ENCODE data around the gene RPN2. TPM values are rescaled to one million over a fixed set of nuclear protein-coding genes. Genes with fewer than 3 reads are reported as not detected.

The RPN2 gene
- total RNA-seq, 2 experiments from 2014 or later = 102 to 104 TPM

DNA sequence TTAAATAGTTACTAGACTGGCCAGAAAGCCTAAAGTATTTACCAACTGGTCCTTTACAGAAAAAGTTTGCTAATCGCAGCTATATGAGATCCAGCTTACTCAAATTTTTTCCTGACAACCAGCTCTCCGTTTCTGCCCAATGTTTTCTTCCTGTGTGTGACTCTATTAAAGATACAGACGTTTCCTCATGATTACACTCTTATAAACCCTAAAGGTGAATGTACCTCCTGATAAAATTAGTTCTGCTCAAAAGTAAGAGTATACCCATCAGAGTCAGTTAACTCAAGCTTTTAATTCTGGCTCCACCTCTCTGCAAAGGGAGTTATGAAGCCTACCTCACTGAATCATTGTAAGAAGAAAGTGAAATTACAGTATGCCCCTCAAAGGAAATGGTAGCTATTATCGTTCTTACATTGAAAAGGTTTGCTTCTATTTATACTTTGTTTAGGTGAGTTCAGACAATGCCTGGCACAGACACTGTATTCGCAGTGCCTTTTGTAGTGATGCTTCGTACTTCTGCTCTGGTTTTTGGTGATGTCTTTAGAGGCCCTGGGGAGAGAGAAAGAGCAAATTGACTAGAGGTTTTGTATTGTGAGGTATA is 10.4 kb downstream of the RPN2 start:
- DNase-seq = no peak
- H3K4me3 Mint-ChIP-seq = peak overlapping the region; percentile 38
- H3K4me1 Mint-ChIP-seq (ENCODE audit: low read depth) = peaks cover 67% of the 10 kb centered on the region
- peak overlapping the region; percentile 83 for H3K27ac Mint-ChIP-seq
- intact Hi-C loops (cut with micrococcal nuclease) = loop anchor here (1.0 to 5.0 kb wide), 2 partner anchors 11 to 182 kb away; no protein-coding TSS in a partner anchor
- peaks cover 46% of the 10 kb centered on the region for H3K36me3 Mint-ChIP-seq (ENCODE audit: low read depth)
- CTCF ChIA-PET = interaction anchor here (0.6 to 8.4 kb wide), 8 partner anchors 7 to 275 kb away, joined by 3 to 45 read pairs (median 8); partner anchors contain the start of genes MROH8 and RPN2
- H3K9me3 Mint-ChIP-seq = no peaks in the 10 kb centered on the region
- no peaks in the 10 kb centered on the region for H3K27me3 Mint-ChIP-seq (ENCODE audit: low read depth)

DNA sequence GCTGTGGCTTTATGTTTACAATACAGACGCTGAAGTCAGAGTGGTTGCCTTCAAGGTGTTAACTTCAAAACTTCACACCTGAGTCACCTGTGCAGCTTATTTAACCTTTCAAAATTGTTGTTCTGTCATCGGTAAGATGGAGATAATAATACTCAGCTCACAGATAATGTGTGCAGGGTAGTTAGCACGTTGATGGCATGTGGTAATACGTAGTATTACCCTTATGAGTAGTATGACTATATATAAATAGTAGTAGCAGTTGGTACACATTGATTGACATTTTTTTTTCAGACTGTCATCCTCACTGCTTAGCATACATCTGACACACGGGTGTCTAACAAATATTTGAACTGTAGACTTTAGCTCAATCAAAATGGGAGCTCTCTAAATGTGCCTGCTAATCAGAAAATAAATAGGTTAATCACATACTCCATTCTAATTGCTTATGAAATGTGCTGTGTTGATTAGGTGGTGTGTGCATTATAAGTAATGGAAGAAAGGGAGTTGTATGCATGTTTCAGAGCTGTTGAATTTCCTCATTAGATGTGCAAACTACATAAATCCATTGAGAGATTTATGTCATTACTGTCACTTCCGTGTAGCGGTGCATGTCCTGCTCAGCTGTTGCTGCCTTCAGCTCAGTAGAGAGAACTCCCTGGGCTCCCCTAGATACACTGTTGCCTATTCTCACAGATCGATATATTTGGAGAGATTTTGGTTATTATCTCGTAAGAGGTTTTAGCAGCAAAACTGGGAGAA is 11.4 kb downstream of the RPN2 start:
- intact Hi-C loops (cut with micrococcal nuclease) = loop anchor here (5.0 kb wide), 1 partner anchor 183 kb away; no protein-coding TSS in a partner anchor
- DNase-seq = no peak
- no peak overlapping the region for H3K4me3 Mint-ChIP-seq
- H3K27me3 Mint-ChIP-seq (ENCODE audit: low read depth) = no peaks in the 10 kb centered on the region
- CTCF ChIA-PET = interaction anchor here (0.8 to 8.4 kb wide), 7 partner anchors 8 to 274 kb away, joined by 3 to 45 read pairs (median 11); partner anchors contain the start of genes MROH8 and RPN2
- peak overlapping the region; percentile 83 for H3K27ac Mint-ChIP-seq
- no peaks in the 10 kb centered on the region for H3K9me3 Mint-ChIP-seq
- peaks cover 40% of the 10 kb centered on the region for H3K36me3 Mint-ChIP-seq (ENCODE audit: low read depth)
- H3K4me1 Mint-ChIP-seq (ENCODE audit: low read depth) = peaks cover 72% of the 10 kb centered on the region

DNA sequence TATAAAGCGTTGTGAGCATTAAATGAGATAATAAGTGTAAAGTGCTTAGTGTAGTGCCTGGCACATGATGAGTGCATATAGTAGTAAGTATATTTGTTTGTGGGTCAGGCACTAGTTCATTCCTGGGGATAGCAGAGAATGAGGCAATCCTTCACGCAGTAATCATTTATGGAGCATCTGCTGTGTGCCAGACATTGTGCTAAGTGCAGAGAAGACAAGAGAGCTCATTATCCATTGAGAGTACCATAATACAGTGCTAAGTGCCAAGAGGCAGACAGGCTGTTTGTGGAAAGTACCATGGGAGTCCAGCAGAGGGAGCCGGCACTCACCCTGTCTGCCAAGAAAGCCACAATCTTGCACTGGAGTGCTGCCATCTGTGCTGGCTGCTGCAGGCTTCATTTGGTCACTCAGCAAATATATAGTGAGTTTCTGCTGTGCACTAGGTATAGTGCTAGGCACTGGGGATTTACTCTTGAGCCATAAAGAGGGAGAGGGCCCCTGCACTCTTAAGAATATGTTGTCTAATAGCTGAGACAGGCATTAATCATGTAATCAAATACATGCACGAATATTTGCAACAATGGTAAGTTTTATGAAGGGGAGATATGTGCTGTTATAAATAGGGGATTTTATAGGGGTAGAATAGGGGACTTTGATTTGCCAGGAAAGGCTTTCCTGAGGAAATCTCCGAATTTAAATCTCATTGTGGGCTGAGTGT is 13.2 kb downstream of the RPN2 start:
- no peaks in the 10 kb centered on the region for H3K27me3 Mint-ChIP-seq (ENCODE audit: low read depth)
- intact Hi-C loops (cut with micrococcal nuclease) = loop anchor here (5.0 kb wide), 1 partner anchor 185 kb away; no protein-coding TSS in a partner anchor
- H3K36me3 Mint-ChIP-seq (ENCODE audit: low read depth) = peaks cover 49% of the 10 kb centered on the region
- peaks cover 75% of the 10 kb centered on the region for H3K4me1 Mint-ChIP-seq (ENCODE audit: low read depth)
- no peaks in the 10 kb centered on the region for H3K9me3 Mint-ChIP-seq
- CTCF ChIA-PET = interaction anchor here (0.7 to 8.4 kb wide), 14 partner anchors 9 to 347 kb away, joined by 3 to 45 read pairs (median 4); partner anchors contain the start of genes MANBAL, MROH8, RBL1 and RPN2
- DNase-seq = peak; percentile 81
- no peak overlapping the region for H3K4me3 Mint-ChIP-seq
- H3K27ac Mint-ChIP-seq = peak overlapping the region; percentile 51

DNA sequence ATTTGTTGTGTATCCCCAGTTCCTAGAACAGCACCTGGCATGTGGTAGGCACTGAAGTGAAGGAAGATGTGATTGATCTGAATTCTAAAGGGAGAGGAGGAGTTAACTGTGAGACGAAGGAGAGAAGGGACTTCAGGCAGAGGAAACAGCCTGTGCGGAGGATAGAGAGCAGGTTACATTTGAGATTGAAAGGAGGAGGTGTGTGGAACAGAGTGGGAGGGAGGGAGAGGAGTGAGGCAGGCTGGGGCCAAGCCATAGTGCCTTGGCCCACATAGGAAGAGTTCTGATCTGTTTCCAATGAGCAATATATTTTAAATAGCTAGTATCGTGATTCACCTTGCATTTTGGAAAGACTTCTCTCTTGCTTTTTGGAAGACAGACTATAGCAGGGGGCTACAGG is 14.1 kb downstream of the RPN2 start:
- intact Hi-C loops (cut with micrococcal nuclease) = loop anchor here (5.0 kb wide), 1 partner anchor 186 kb away; no protein-coding TSS in a partner anchor
- H3K27ac Mint-ChIP-seq = no peak overlapping the region
- H3K27me3 Mint-ChIP-seq (ENCODE audit: low read depth) = no peaks in the 10 kb centered on the region
- no peaks in the 10 kb centered on the region for H3K9me3 Mint-ChIP-seq
- DNase-seq = no peak
- peaks cover 45% of the 10 kb centered on the region for H3K36me3 Mint-ChIP-seq (ENCODE audit: low read depth)
- peaks cover 71% of the 10 kb centered on the region for H3K4me1 Mint-ChIP-seq (ENCODE audit: low read depth)
- CTCF ChIA-PET = interaction anchor here (5.2 to 8.4 kb wide), 2 partner anchors 11 to 16 kb away, joined by 45 read pairs; partner anchors contain the start of genes MROH8 and RPN2
- no peak overlapping the region for H3K4me3 Mint-ChIP-seq

GRCh38 chr20:37193821-37194220 is 14.7 kb downstream of the RPN2 start:
- peak overlapping the region; percentile 47 for H3K27ac Mint-ChIP-seq
- peaks cover 71% of the 10 kb centered on the region for H3K4me1 Mint-ChIP-seq (ENCODE audit: low read depth)
- no peaks in the 10 kb centered on the region for H3K9me3 Mint-ChIP-seq
- intact Hi-C loops (cut with micrococcal nuclease) = loop anchor here (2.0 to 5.0 kb wide), 2 partner anchors 187 to 333 kb away; partner anchors contain the start of gene BLCAP
- H3K36me3 Mint-ChIP-seq (ENCODE audit: low read depth) = peaks cover 46% of the 10 kb centered on the region
- no peak overlapping the region for H3K4me3 Mint-ChIP-seq
- DNase-seq = no peak
- CTCF ChIA-PET = interaction anchor here (0.6 to 8.4 kb wide), 5 partner anchors 12 to 21 kb away, joined by 3 to 45 read pairs (median 4); partner anchors contain the start of genes MROH8 and RPN2
- H3K27me3 Mint-ChIP-seq (ENCODE audit: low read depth) = no peaks in the 10 kb centered on the region

DNA sequence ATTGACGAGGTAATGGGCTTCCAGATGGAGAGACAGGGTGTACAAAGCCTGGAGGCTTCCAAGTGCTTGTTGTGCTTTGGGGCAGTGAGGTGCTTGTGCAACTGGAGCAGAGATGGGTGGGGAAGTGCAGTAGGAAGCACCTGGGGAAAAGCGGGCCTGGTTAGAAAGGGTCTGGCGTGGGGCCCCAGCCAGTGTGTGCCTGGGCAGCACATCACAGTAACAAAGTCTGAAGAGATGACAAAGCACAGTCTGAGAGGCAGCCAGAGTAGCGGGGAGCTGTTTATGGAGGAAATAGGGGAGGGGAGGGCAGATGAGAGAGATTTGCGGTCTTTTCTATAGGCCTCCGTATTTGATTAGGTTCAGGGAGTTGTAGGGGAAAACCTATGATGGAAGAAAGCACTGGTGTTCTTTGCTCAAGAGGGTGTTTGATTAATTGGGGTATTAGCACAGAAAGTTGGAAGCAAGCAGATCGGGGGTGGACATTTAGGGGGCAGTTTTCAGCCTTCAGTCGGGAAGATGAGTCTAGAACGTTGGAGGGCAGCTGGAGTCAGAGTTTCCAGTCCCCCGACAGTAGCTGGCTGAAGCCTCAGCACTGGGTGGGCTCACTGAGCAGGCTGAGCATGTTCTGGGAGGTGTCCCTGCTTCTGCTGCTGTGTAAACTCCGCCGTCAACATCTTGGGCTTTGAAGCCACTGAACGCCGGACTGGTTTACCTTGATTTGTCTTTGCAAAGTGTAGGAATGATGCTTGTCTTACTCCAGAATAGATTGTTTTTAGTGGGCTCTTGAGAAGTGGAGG is 15.7 kb downstream of the RPN2 start:
- H3K9me3 Mint-ChIP-seq = no peaks in the 10 kb centered on the region
- CTCF ChIA-PET = interaction anchor here (0.5 to 8.4 kb wide), 21 partner anchors 9 to 608 kb away, joined by 3 to 45 read pairs (median 4); partner anchors contain the start of genes MROH8 and RPN2
- peaks cover 40% of the 10 kb centered on the region for H3K36me3 Mint-ChIP-seq (ENCODE audit: low read depth)
- peak; percentile 42 for DNase-seq
- peaks cover 61% of the 10 kb centered on the region for H3K4me1 Mint-ChIP-seq (ENCODE audit: low read depth)
- no peak overlapping the region for H3K4me3 Mint-ChIP-seq
- peak overlapping the region; percentile 72 for H3K27ac Mint-ChIP-seq
- no peaks in the 10 kb centered on the region for H3K27me3 Mint-ChIP-seq (ENCODE audit: low read depth)
- intact Hi-C loops (cut with micrococcal nuclease) = loop anchor here (1.0 to 5.0 kb wide), 4 partner anchors 188 to 339 kb away; partner anchors contain the start of gene BLCAP

- H3K4me3 Mint-ChIP-seq = no peak overlapping the region
- H3K36me3 Mint-ChIP-seq (ENCODE audit: low read depth) = peaks cover 48% of the 10 kb centered on the region
- peaks cover 27% of the 10 kb centered on the region for H3K4me1 Mint-ChIP-seq (ENCODE audit: low read depth)
- H3K27me3 Mint-ChIP-seq (ENCODE audit: low read depth) = no peaks in the 10 kb centered on the region
- intact Hi-C loops (cut with micrococcal nuclease) = no loop called here
- CTCF ChIA-PET = interaction anchor here (1.2 to 3.0 kb wide), 2 partner anchors 9 to 336 kb away, joined by 4 to 11 read pairs; no protein-coding TSS in a partner anchor
- H3K27ac Mint-ChIP-seq = no peak overlapping the region
- no peak for DNase-seq
- no peaks in the 10 kb centered on the region for H3K9me3 Mint-ChIP-seq
Observed at GRCh38 chr20:37198932-37199660, 20.0 kb downstream of the RPN2 start.

DNA sequence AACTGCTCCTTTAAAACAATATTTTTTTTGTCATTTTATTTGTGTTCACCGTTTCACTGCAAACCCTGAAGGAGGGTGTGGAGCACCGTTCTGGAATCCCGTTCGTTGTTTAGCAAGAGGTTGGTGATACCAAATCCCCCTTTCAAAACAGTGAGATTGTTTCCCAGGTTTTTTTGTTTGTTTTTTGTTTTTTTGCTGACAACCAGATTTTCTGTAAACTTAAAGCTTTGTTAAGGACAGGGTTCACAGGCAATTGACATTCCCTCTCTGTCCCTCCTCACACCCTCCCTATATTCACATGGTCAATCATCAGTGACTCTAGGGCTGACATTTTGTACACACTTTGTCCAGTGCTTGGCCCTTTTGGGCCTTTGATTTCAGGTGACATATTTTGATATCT is 21.2 kb downstream of the RPN2 start:
- CTCF ChIA-PET = interaction anchor here (1.3 to 3.0 kb wide), 3 partner anchors 8 to 12 kb away, joined by 3 to 14 read pairs (median 11); no protein-coding TSS in a partner anchor
- Mint-ChIP-seq H3K27me3 (ENCODE audit: low read depth) (no peaks in the 10 kb centered on the region), H3K4me3 (no peak overlapping the region), H3K36me3 (ENCODE audit: low read depth) (peaks cover 55% of the 10 kb centered on the region), H3K27ac (no peak overlapping the region), H3K4me1 (ENCODE audit: low read depth) (peaks cover 14% of the 10 kb centered on the region), H3K9me3 (no peaks in the 10 kb centered on the region)
- no peak for DNase-seq
- intact Hi-C loops (cut with micrococcal nuclease) = no loop called here

GRCh38 chr20:37200926-37201826 is 22.0 kb downstream of the RPN2 start:
- peaks cover 9% of the 10 kb centered on the region for H3K4me1 Mint-ChIP-seq (ENCODE audit: low read depth)

GRCh38 chr20:37201827-37202162 is 22.7 kb downstream of the RPN2 start:
- peaks cover 50% of the 10 kb centered on the region for H3K36me3 Mint-ChIP-seq (ENCODE audit: low read depth)
- DNase-seq = no peak
- H3K27me3 Mint-ChIP-seq (ENCODE audit: low read depth) = no peaks in the 10 kb centered on the region
- H3K4me1 Mint-ChIP-seq (ENCODE audit: low read depth) = peaks cover 5% of the 10 kb centered on the region
- intact Hi-C loops (cut with micrococcal nuclease) = loop anchor here (1.0 kb wide), 1 partner anchor 333 kb away; no protein-coding TSS in a partner anchor
- CTCF ChIA-PET = interaction anchor here (1.0 to 1.8 kb wide), 3 partner anchors 10 to 333 kb away, joined by 3 to 14 read pairs (median 6); no protein-coding TSS in a partner anchor
- no peak overlapping the region for H3K4me3 Mint-ChIP-seq
- H3K9me3 Mint-ChIP-seq = no peaks in the 10 kb centered on the region
- H3K27ac Mint-ChIP-seq = no peak overlapping the region

More at GRCh38 chr20:37200926-37201826, 22.0 kb downstream of the RPN2 start:
- H3K9me3 Mint-ChIP-seq = no peaks in the 10 kb centered on the region
- H3K4me3 Mint-ChIP-seq = no peak overlapping the region
- intact Hi-C loops (cut with micrococcal nuclease) = no loop called here
- no peak for DNase-seq
- H3K36me3 Mint-ChIP-seq (ENCODE audit: low read depth) = peaks cover 54% of the 10 kb centered on the region
- H3K27ac Mint-ChIP-seq = no peak overlapping the region
- H3K27me3 Mint-ChIP-seq (ENCODE audit: low read depth) = no peaks in the 10 kb centered on the region
- CTCF ChIA-PET = interaction anchor here (1.0 to 3.0 kb wide), 5 partner anchors 9 to 334 kb away, joined by 3 to 14 read pairs (median 6); no protein-coding TSS in a partner anchor

All from activated naive CD4-positive, alpha-beta T cell treated with anti-CD3 and anti-CD28 coated beads for 36 hours (primary cell).